Glutamatergic neuron (in vitro differentiated cells): ENCODE data around the gene LAIR2. TPM values are rescaled to one million over a fixed set of nuclear protein-coding genes. Genes with fewer than 3 reads are reported as not detected.

Experiments
- DNase-seq: peaks from one replicate; pipeline ENCODE4 v3.0.0; 2022
- H3K27ac Mint-ChIP-seq: one replicate; pipeline ENCODE4 v1.8.0; 2020; ENCODE audit warnings: mild to moderate bottlenecking, mixed read lengths, inconsistent platforms; ENCODE audit not compliant: unreplicated experiment
- H3K27me3 Mint-ChIP-seq: one replicate; pipeline ENCODE4 v1.8.0; 2020; ENCODE audit warnings: mild to moderate bottlenecking, moderate library complexity, mixed read lengths, inconsistent platforms; ENCODE audit not compliant: unreplicated experiment
- H3K36me3 Mint-ChIP-seq: one replicate; pipeline ENCODE4 v1.8.0; 2020; ENCODE audit warnings: mild to moderate bottlenecking, mixed read lengths, inconsistent platforms; ENCODE audit not compliant: unreplicated experiment
- H3K4me1 Mint-ChIP-seq: one replicate; pipeline ENCODE4 v1.8.0; 2020; ENCODE audit warnings: mild to moderate bottlenecking, low read depth, mixed read lengths, inconsistent platforms; ENCODE audit not compliant: unreplicated experiment
- H3K4me3 Mint-ChIP-seq: one replicate; pipeline ENCODE4 v1.8.0; 2020; ENCODE audit warnings: mild to moderate bottlenecking, mixed read lengths, inconsistent platforms; ENCODE audit not compliant: unreplicated experiment
- H3K9me3 Mint-ChIP-seq: one replicate; pipeline ENCODE4 v1.8.0; 2020; ENCODE audit warnings: mild to moderate bottlenecking, moderate library complexity, mixed read lengths, inconsistent platforms; ENCODE audit not compliant: unreplicated experiment
- CTCF ChIP-seq: fragments of 200-600 bp; sonication (generic); IDR thresholded peaks from one replicate; pipeline ENCODE4 v1.5.0; 2021; ENCODE audit not compliant: partially characterized antibody, unreplicated experiment
- total RNA-seq: library from RNA; stranded (reverse); fragmentation: NEBNext Ultra II Directional; extraction: Animal tissue kit (Norgen Biotek cat#: 25700); gene quantifications from one replicate; pipeline ENCODE4 v1.2.1, GENCODE V29; 2021; ENCODE audit not compliant: unreplicated experiment

LAIR2 gene
- total RNA-seq, 1 donor from 2014 or later: not detected

- Mint-ChIP-seq H3K4me3 (peak overlapping the region; percentile 63), H3K36me3 (no peaks in the 10 kb centered on the region), H3K4me1 (peaks cover 3% of the 10 kb centered on the region), H3K9me3 (peaks cover 21% of the 10 kb centered on the region), H3K27ac (peak overlapping the region; percentile 38), H3K27me3 (peaks cover 14% of the 10 kb centered on the region)
- TF ChIP-seq CTCF: no peak
- peak; percentile 72 for DNase-seq
Measured at GRCh38 chr19:54462655-54463530, 39.7 kb upstream of the LAIR2 start.

- peak within 1 kb of the TSS; percentile 88 for H3K27ac Mint-ChIP-seq
- H3K4me1 Mint-ChIP-seq: peaks cover 3% of the 10 kb centered on the region
- peaks cover 18% of the 10 kb centered on the region for H3K27me3 Mint-ChIP-seq
- H3K9me3 Mint-ChIP-seq: peaks cover 19% of the 10 kb centered on the region
- no peaks in the 10 kb centered on the region for H3K36me3 Mint-ChIP-seq
- DNase-seq: peak; percentile 98
- no peak for TF ChIP-seq CTCF
- peak within 1 kb of the TSS; percentile 93 for H3K4me3 Mint-ChIP-seq
Measured at GRCh38 chr19:54463531-54464043, 39.0 kb upstream of the LAIR2 start, which contains the start of gene LENG9. Gene LENG9, minus strand, starts transcription at chr19:54463778. Its CDS starts 252 bp downstream, at chr19:54463526.

- TF ChIP-seq CTCF: no peak
- peaks cover 16% of the 10 kb centered on the region for H3K9me3 Mint-ChIP-seq
- peaks cover 3% of the 10 kb centered on the region for H3K4me1 Mint-ChIP-seq
- H3K36me3 Mint-ChIP-seq: no peaks in the 10 kb centered on the region
- peaks cover 14% of the 10 kb centered on the region for H3K27me3 Mint-ChIP-seq
- peak overlapping the region; percentile 88 for H3K27ac Mint-ChIP-seq
- DNase-seq: peak; percentile 81
- H3K4me3 Mint-ChIP-seq: peak overlapping the region; percentile 93
Measured at GRCh38 chr19:54464044-54464629, 38.5 kb upstream of the LAIR2 start.

GRCh38 chr19:54464630-54465425, 37.8 kb upstream of the LAIR2 start:
- Mint-ChIP-seq H3K9me3 (peaks cover 16% of the 10 kb centered on the region), H3K27ac (peak overlapping the region; percentile 88), H3K27me3 (peaks cover 14% of the 10 kb centered on the region), H3K4me1 (peaks cover 3% of the 10 kb centered on the region), H3K4me3 (peak overlapping the region; percentile 93), H3K36me3 (no peaks in the 10 kb centered on the region)
- peak; percentile 96 for DNase-seq
- TF ChIP-seq CTCF: no peak
